Right lobe of liver (tissue), 6 donors: ENCODE measurements around the gene ARF1. TPM values are rescaled to one million over a fixed set of nuclear protein-coding genes. Genes with fewer than 3 reads are reported as not detected.

Experiments used
- ATAC-seq, 4 donors: fragments of 200-7000 bp; cut with Tn5 transposase; one replicate each; pipeline ENCODE4 v1.9.1; 2020; ENCODE audit warnings: mild to moderate bottlenecking in 4 of 4, moderate library complexity in 4 of 4
- DNase-seq, 3 donors: peaks; one replicate each; pipeline ENCODE4 v3.0.0-alpha.2; 2020
- H3K27ac ChIP-seq, 3 donors: fragments of 200-600 bp; one replicate each; pipeline ENCODE4 v1.8.0; 2022
- H3K27me3 ChIP-seq, 2 donors: fragments of 200-600 bp; one replicate each; pipeline ENCODE4 v1.8.0; 2022
- H3K36me3 ChIP-seq, 4 donors: fragments of 200-600 bp; sonication (generic) in 1 of 4; one replicate each; pipeline versions ENCODE4 v1.5.1 to v1.8.0; 2017 to 2022; ENCODE audit warnings: control low read depth in 1 of 4
- H3K4me1 ChIP-seq, 4 donors: fragments of 200-600 bp; sonication (generic) in 1 of 4; one replicate each; pipeline versions ENCODE4 v1.5.1 to v1.8.0; 2017 to 2022; ENCODE audit warnings: control low read depth in 1 of 4
- H3K4me3 ChIP-seq, 3 donors: fragments of 200-600 bp; one replicate each; pipeline ENCODE4 v1.8.0; 2022
- H3K9me3 ChIP-seq, 4 donors: fragments of 200-600 bp; sonication (generic) in 1 of 4; one replicate each; pipeline versions ENCODE4 v1.5.1 to v1.8.0; 2017 to 2022; ENCODE audit warnings: control low read depth in 1 of 4
- POLR2A ChIP-seq: fragments of 450-650 bp; IDR thresholded peaks from one replicate; pipeline ENCODE4 v1.6.1; 2017; ENCODE audit warnings: antibody characterized with exemption, mild to moderate bottlenecking
- WGBS: methylation state at CpG from one replicate; pipeline ENCODE4 v1.1.6; 2018; ENCODE audit warnings: low coverage, low lambda C conversion rate; ENCODE audit not compliant: insufficient coverage; ENCODE audit errors: missing lambda C conversion rate; 5-methylcytosine and 5-hydroxymethylcytosine counted together
- intact Hi-C, 2 donors: fragments of 100-400 bp; cut with DNase I; formaldehyde crosslinking; loops; one replicate each; pipeline versions ENCODE4 v1.11.2 to v1.14.1; 2022
- total RNA-seq, 6 experiments: library from RNA; depleted of rRNA in 2 of 6; stranded (reverse); fragments of >200 nt in 2 of 6; fragmentation: NEBNext Ultra II Directional in 3 of 6; extraction: Animal tissue kit (Norgen Biotek cat#: 25700) in 3 of 6; gene quantifications; one replicate each; pipeline versions ENCODE4 v1.1.0 to v1.2.4, GENCODE V29; 2016 to 2023
- TF ChIP-seq, protein P1 (sequence below), 4 donors: fragments of 200-600 bp in 3 of 4; fragments of 450-650 bp in 1 of 4; IDR thresholded peaks; one replicate each; pipeline versions ENCODE4 v1.5.1 to v1.8.0; 2016 to 2022; ENCODE audit warnings: antibody characterized with exemption in 4 of 4, mild to moderate bottlenecking in 2 of 4
- donor health status: DM: no; HTN: yes; CAD: no.
- donor health status: DM: no; HTN: no; CAD: no.
- donor health status: DM: no; HTN: no; CAD: no.
- donor health status: DM: no; HTN: yes; CAD: no.
- donor health status: DM: no; HTN: yes; CAD: no.

Gene ARF1
- total RNA-seq, 6 experiments from 2014 or later = 143 to 261 (median 193) TPM

DNA sequence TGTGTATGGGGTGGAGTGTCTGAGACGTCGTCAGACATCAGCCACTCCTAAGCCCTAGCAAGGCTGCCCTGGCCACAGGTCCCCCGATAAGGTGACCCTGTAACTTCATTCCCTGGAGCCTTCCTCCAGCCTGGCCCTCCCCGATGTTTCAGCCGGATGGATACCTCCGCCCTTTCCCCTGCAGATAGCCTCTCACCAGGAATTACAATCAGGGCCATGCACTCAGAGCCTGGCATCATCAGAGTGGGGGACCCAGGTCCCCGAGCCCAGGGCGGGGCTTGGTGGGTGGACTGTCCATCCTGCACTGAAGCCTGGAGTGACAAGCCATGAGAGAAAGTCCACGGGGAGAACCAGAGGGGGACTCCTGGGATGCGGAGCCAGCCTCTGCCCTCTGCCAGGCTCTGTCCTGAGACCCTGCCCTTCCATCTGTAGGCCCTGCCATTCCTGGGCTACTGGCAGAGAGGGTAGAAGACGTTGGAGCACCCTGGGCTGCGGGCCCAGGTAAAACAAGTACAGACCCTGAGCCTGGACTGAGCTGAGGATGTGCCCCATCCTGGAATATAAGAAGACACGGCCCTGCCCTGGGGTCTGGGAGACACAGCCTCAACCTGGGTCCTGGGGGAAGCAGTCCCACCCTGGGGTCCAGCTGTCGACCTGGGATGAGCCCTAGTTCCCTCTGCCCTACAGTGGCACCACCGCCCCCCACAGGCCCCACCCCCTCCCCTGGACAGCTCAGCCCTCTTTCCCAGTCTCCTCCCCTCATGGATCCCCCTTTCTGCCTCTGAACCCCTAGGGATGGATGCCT, 16.8 kb upstream of the ARF1 start:
- DNase-seq = peak in 1 of 3 donors; percentile 34
- Histone ChIP-seq H3K4me3 (no peak overlapping the region), H3K36me3 (no peaks in the 10 kb centered on the region), H3K27me3 (peaks cover 0 to 9% of the 10 kb centered on the region in 2 donors), H3K27ac (no peak overlapping the region), H3K4me1 (no peaks in the 10 kb centered on the region), H3K9me3 (no peaks in the 10 kb centered on the region)
- TF ChIP-seq, protein P1, sequence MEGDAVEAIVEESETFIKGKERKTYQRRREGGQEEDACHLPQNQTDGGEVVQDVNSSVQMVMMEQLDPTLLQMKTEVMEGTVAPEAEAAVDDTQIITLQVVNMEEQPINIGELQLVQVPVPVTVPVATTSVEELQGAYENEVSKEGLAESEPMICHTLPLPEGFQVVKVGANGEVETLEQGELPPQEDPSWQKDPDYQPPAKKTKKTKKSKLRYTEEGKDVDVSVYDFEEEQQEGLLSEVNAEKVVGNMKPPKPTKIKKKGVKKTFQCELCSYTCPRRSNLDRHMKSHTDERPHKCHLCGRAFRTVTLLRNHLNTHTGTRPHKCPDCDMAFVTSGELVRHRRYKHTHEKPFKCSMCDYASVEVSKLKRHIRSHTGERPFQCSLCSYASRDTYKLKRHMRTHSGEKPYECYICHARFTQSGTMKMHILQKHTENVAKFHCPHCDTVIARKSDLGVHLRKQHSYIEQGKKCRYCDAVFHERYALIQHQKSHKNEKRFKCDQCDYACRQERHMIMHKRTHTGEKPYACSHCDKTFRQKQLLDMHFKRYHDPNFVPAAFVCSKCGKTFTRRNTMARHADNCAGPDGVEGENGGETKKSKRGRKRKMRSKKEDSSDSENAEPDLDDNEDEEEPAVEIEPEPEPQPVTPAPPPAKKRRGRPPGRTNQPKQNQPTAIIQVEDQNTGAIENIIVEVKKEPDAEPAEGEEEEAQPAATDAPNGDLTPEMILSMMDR (IDR thresholded peaks at IDR 0.05) = no peak
- no peak for TF ChIP-seq POLR2A
- WGBS = 44% methylated on average over 4 of the region's 15 CpGs
- intact Hi-C loops = no loop called here
- no peak for ATAC-seq

DNA sequence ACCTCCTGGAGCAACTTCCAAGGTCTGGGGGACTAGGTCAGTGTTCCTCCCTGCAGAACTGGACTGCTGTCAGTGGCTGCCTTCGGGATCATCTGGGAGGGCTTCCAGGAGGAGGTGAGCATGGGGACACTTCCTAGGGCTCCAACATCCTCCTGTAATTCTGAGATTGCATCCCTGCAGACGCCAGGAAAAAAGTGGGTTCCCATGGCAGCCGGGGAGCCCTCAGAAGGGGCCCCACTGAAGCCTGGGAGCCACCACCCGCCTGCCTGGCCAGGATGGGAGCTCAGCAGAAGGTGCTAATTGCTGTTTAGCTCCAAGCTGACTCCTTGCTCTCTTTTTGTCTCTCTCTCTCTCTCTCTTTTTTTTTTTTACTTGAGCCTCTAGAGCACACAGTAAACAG, 16.1 kb upstream of the ARF1 start:
- 30% methylated on average over 3 of the region's 4 CpGs for WGBS
- peaks cover 0 to 5% of the 10 kb centered on the region in 2 donors for H3K27me3 ChIP-seq
- H3K36me3 ChIP-seq = no peaks in the 10 kb centered on the region
- H3K9me3 ChIP-seq = no peaks in the 10 kb centered on the region
- intact Hi-C loops = no loop called here
- H3K4me1 ChIP-seq = no peaks in the 10 kb centered on the region
- no peak for ATAC-seq
- no peak overlapping the region for H3K4me3 ChIP-seq
- TF ChIP-seq POLR2A = no peak
- TF ChIP-seq, protein P1 (IDR thresholded peaks at IDR 0.05) = no peak
- H3K27ac ChIP-seq = no peak overlapping the region
- no peak for DNase-seq

GRCh38 chr1:228066891-228067654, 15.4 kb upstream of the ARF1 start:
- WGBS = 52% methylated on average over 6 of the region's 10 CpGs
- H3K27ac ChIP-seq = no peak overlapping the region
- ATAC-seq = no peak
- no peaks in the 10 kb centered on the region for H3K27me3 ChIP-seq
- no peak for DNase-seq
- H3K9me3 ChIP-seq = no peaks in the 10 kb centered on the region
- TF ChIP-seq, protein P1 (IDR thresholded peaks at IDR 0.05) = no peak
- TF ChIP-seq POLR2A = no peak
- no peaks in the 10 kb centered on the region for H3K36me3 ChIP-seq
- intact Hi-C loops = no loop called here
- no peaks in the 10 kb centered on the region for H3K4me1 ChIP-seq
- no peak overlapping the region for H3K4me3 ChIP-seq

DNA sequence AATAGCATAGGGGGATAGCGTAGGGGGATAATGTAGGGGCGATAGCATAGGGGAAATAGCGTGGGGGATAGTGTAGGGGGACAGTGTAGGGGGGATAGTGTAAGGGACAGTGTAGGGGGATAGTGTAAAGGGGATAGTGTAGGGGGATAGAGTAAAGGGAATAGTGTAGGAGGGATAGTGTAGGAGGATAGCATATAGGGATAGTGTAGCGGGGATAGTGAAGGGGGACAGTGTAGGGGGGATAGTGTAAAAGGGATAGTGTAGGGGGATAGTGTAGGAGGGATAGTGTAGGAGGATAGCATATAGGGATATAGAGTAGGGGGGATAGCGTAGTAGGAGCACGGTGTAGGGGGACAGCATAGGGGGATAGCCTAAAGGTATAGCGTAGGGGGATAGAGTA, 14.1 kb upstream of the ARF1 start:
- ATAC-seq (no peak), DNase-seq (no peak)
- no peaks in the 10 kb centered on the region for H3K9me3 ChIP-seq
- no peaks in the 10 kb centered on the region for H3K36me3 ChIP-seq
- no peaks in the 10 kb centered on the region for H3K27me3 ChIP-seq
- 58% methylated on average over 7 of the region's 7 CpGs for WGBS
- H3K27ac ChIP-seq = no peak overlapping the region
- H3K4me3 ChIP-seq = no peak overlapping the region
- TF ChIP-seq POLR2A = no peak
- TF ChIP-seq, protein P1 (IDR thresholded peaks at IDR 0.05) = no peak
- no peaks in the 10 kb centered on the region for H3K4me1 ChIP-seq
- intact Hi-C loops = no loop called here
